Gastrocnemius medialis (tissue), 4 donors: ENCODE measurements around the gene ADAMTS15.

Experiments
- CTCF ChIP-seq, 5 experiments: fragments of 450-650 bp in 3 of 5; fragments of 200-600 bp in 2 of 5; sonication (generic) in 2 of 5; IDR thresholded peaks in 4 of 5; conservative IDR thresholded peaks in 1 of 5; 1 replicate in 4 of 5; 2 replicates in 1 of 5; pipeline ENCODE4 v1.5.1; 2016 to 2019; ENCODE audit warnings: antibody characterized with exemption in 5 of 5, mild to moderate bottlenecking in 3 of 5, moderate library complexity in 3 of 5
- POLR2A ChIP-seq, 2 donors: fragments of 450-650 bp; IDR thresholded peaks; one replicate each; pipeline ENCODE4 v1.6.1; 2017; ENCODE audit warnings: antibody characterized with exemption in 2 of 2, mild to moderate bottlenecking in 2 of 2, moderate library complexity in 2 of 2

- TF ChIP-seq CTCF (IDR thresholded peaks at IDR 0.05 in 4 of 5, conservative IDR thresholded peaks at IDR 0.05 in 1 of 5) (no peak), POLR2A (IDR thresholded peaks at IDR 0.05) (no peak)
These were observed 14.5 kb downstream of the ADAMTS15 start for GRCh38 chr11:130462931-130463330.
